OCI-LY7 (cell line): ENCODE results near the gene RNF7.

ENCODE experiments used
- CTCF ChIP-seq: fragments of 200-600 bp; sonication (generic); conservative IDR thresholded peaks from 2 replicates; pipeline ENCODE4 v1.5.1; 2014; ENCODE audit warnings: mild to moderate bottlenecking, antibody characterized with exemption, low read length, moderate library complexity, mixed read lengths
- EZH2phosphoT487 ChIP-seq: fragments of 200-600 bp; sonication (generic); IDR thresholded peaks from 2 replicates; pipeline ENCODE4 v1.6.1; 2018; ENCODE audit warnings: low read depth, borderline replicate concordance, mild to moderate bottlenecking, mixed run types, antibody characterized with exemption, low read length, moderate library complexity, mixed read lengths

DNA sequence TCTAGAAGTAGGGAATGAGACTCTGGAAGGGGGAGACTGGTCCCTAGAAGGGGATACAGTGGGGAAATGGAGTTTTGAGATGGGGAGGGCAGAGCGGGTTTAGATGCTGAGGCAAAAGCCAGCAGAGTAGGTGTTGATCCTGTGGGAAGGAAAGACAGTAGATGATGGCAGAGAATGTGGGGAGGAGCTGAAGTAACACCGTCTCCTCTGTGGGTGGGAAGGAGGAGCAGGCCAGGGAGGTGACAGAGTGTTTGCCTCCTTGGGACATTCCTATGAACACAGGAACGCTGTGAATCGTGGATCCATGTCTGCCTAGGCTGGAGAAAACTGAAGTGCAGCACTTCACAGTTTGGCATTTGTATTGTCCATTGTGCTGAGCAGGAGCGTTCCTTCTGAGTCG lies 45.5 kb downstream of the RNF7 start:
- TF ChIP-seq CTCF (no peak), EZH2phosphoT487 (no peak)
